HG03175 (cell line): ENCODE measurements around the gene PITX3.

Source experiments
- ATAC-seq: cut with Tn5 transposase; IDR thresholded peaks from one replicate; pipeline ENCODE4 v1.9.1; 2021; ENCODE audit warnings: mild to moderate bottlenecking, moderate library complexity; ENCODE audit not compliant: unreplicated experiment

PITX3 gene

GRCh38 chr10:102185811-102186527 is 55.3 kb downstream of the PITX3 start:
- no peak for ATAC-seq

- ATAC-seq: no peak
Measured at GRCh38 chr10:102185272-102185671, 56.0 kb downstream of the PITX3 start.

- ATAC-seq: no peak
Measured at GRCh38 chr10:102184606-102185005, 56.7 kb downstream of the PITX3 start.
